ENCODE measurements around the gene CIAO1. TPM values are rescaled to one million over a fixed set of nuclear protein-coding genes. Genes with fewer than 3 reads are reported as not detected.

Gene CIAO1
- total RNA-seq, 1 experiment from 2014 or later, result 79.7 TPM

GRCh38 chr2:96320728-96321622, 55.0 kb downstream of the CIAO1 start:
- CTCF ChIA-PET, result no interaction called here
- intact Hi-C loops (cut with micrococcal nuclease; ENCODE audit: unreplicated experiment), result no loop called here
- TF ChIP-seq EZH2 (IDR thresholded peaks at IDR 0.05; ENCODE audit: borderline replicate concordance, low read depth, low read length, poor library complexity, severe bottlenecking), result no peak
- TF ChIP-seq, protein P1, sequence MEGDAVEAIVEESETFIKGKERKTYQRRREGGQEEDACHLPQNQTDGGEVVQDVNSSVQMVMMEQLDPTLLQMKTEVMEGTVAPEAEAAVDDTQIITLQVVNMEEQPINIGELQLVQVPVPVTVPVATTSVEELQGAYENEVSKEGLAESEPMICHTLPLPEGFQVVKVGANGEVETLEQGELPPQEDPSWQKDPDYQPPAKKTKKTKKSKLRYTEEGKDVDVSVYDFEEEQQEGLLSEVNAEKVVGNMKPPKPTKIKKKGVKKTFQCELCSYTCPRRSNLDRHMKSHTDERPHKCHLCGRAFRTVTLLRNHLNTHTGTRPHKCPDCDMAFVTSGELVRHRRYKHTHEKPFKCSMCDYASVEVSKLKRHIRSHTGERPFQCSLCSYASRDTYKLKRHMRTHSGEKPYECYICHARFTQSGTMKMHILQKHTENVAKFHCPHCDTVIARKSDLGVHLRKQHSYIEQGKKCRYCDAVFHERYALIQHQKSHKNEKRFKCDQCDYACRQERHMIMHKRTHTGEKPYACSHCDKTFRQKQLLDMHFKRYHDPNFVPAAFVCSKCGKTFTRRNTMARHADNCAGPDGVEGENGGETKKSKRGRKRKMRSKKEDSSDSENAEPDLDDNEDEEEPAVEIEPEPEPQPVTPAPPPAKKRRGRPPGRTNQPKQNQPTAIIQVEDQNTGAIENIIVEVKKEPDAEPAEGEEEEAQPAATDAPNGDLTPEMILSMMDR (conservative IDR thresholded peaks at IDR 0.05; ENCODE audit: low read depth, low read length), result no peak
- no peaks in the 10 kb centered on the region for H3K9me3 ChIP-seq (ENCODE audit: low read depth, low read length, poor library complexity, severe bottlenecking)
- peaks cover 18% of the 10 kb centered on the region for H3K27me3 ChIP-seq (replicated peaks; ENCODE audit: insufficient read depth, low read depth, low read length, poor library complexity)
- no TSS peak for BruUV-seq (replicated peaks)
- H3K36me3 ChIP-seq (ENCODE audit: insufficient read depth, low read length, poor library complexity, severe bottlenecking), result no peaks in the 10 kb centered on the region
- H3K27ac ChIP-seq (ENCODE audit: low read depth, low read length, poor library complexity, severe bottlenecking), result no peak overlapping the region
- POLR2A ChIA-PET (ENCODE audit: low non-redundant PET), result interaction anchor here (0.6 to 1.1 kb wide), 3 partner anchors 14 to 1782 kb away, joined by 3 to 6 read pairs (median 3); partner anchors contain the start of gene NCAPH
- peak; percentile 31 for DNase-seq (ENCODE audit: low spot score)
- peak overlapping the region; percentile 54 for H3K4me3 ChIP-seq (ENCODE audit: low read depth, low read length, poor library complexity, severe bottlenecking)
- peaks cover 1% of the 10 kb centered on the region for H3K4me1 ChIP-seq (ENCODE audit: insufficient read depth, low read length, poor library complexity, severe bottlenecking)

Other genes starting within 250 kb of the CIAO1 start
- not detected in 2 replicates for gene GPAT2, start 231.3 kb upstream of the CIAO1 start, total RNA-seq (2021)
- 0.11 TPM in 1 of 2 replicates, not detected in the other for gene ADRA2B, start 149.7 kb upstream of the CIAO1 start, total RNA-seq (2021)
- not detected in 2 replicates for gene ASTL, start 127.7 kb upstream of the CIAO1 start, total RNA-seq (2021)
- gene DUSP2, start 120.8 kb upstream of the CIAO1 start, total RNA-seq (2021), result 0.50 and 1.4 TPM in 2 replicates
- 189 and 201 TPM in 2 replicates for gene STARD7, start 57.4 kb upstream of the CIAO1 start, total RNA-seq (2021)
- 23.6 and 25.5 TPM in 2 replicates for gene TMEM127, start 228 bp upstream of the CIAO1 start, total RNA-seq (2021)
- 202 and 208 TPM in 2 replicates for gene SNRNP200, start 39.3 kb downstream of the CIAO1 start, total RNA-seq (2021)
- 23.5 and 23.9 TPM in 2 replicates for gene ITPRIPL1, start 59.1 kb downstream of the CIAO1 start, total RNA-seq (2021)
- 87.6 and 102 TPM in 2 replicates for gene NCAPH, start 69.5 kb downstream of the CIAO1 start, total RNA-seq (2021)
- gene NEURL3, start 239.1 kb downstream of the CIAO1 start, total RNA-seq (2021), result not detected in 2 replicates